T-cell (primary cell): Measurements from ENCODE around the gene ZNF181. TPM values are rescaled to one million over a fixed set of nuclear protein-coding genes. Genes with fewer than 3 reads are reported as not detected.

Source experiments
- ATAC-seq, 4 experiments: fragments of 200-7000 bp in 3 of 4; fragments of 150-1000 bp in 1 of 4; cut with Tn5 transposase; replicated peaks in 1 of 4; 1 replicate in 3 of 4; 2 replicates in 1 of 4; pipeline ENCODE4 v1.10.0; 2021; ENCODE audit warnings: moderate library complexity in 3 of 4, mild to moderate bottlenecking in 2 of 4, moderate number of reproducible peaks in 1 of 4
- CTCF ChIA-PET, 2 donors: fragments of 300-600 bp; sonication (Branson Sonifier 250); formaldehyde crosslinking; loops; one replicate each; lab custom pipeline; 2022; ENCODE audit warnings: antibody characterized with exemption in 2 of 2; lab: Charles Lee
- POLR2A ChIA-PET, 2 donors: fragments of 300-600 bp; sonication (Branson Sonifier 250); formaldehyde crosslinking; loops; one replicate each; lab custom pipeline; 2022; ENCODE audit warnings: antibody characterized with exemption in 2 of 2; lab: Charles Lee
- DNase-seq, 35 experiments: peaks; one replicate each; pipeline versions ENCODE4 v3.0.0 to v3.0.0-alpha.2; 2013 to 2023
- H3K27ac ChIP-seq: one replicate; pipeline ENCODE4 v1.5.1; 2013; ENCODE audit warnings: low read length
- H3K27me3 ChIP-seq, 2 experiments: replicated peaks in 1 of 2; 1 replicate in 1 of 2; 2 replicates in 1 of 2; pipeline versions ENCODE4 v1.6.1 to v1.7.0; 2013; ENCODE audit warnings: low read length in 1 of 2, mixed read lengths in 1 of 2; ENCODE audit not compliant: control insufficient read depth in 2 of 2, insufficient read depth in 2 of 2; ENCODE audit errors: extremely low read depth in 1 of 2
- H3K36me3 ChIP-seq, 2 donors: 1 replicate in 1 of 2; 2 replicates in 1 of 2; pipeline versions ENCODE4 v1.6.1 to v1.7.0; 2013; ENCODE audit warnings: low read length in 1 of 2; ENCODE audit not compliant: control insufficient read depth in 2 of 2, insufficient read depth in 1 of 2; ENCODE audit errors: extremely low read depth in 1 of 2
- H3K4me1 ChIP-seq, 2 experiments: 1 replicate in 1 of 2; 2 replicates in 1 of 2; pipeline versions ENCODE4 v1.6.1 to v1.7.0; 2013; ENCODE audit warnings: low read length in 2 of 2, mixed read lengths in 1 of 2; ENCODE audit not compliant: insufficient read depth in 2 of 2, control insufficient read depth in 1 of 2; ENCODE audit errors: extremely low read depth in 1 of 2
- H3K4me3 ChIP-seq, 2 donors: 1 replicate in 1 of 2; 2 replicates in 1 of 2; pipeline versions ENCODE4 v1.5.1 to v1.7.0; 2013; ENCODE audit warnings: mild to moderate bottlenecking in 2 of 2, low read length in 1 of 2, moderate library complexity in 1 of 2; ENCODE audit not compliant: control insufficient read depth in 1 of 2; ENCODE audit errors: extremely low read depth in 1 of 2
- H3K9me3 ChIP-seq: 2 replicates; pipeline ENCODE4 v1.7.0; 2013
- H3K27ac Mint-ChIP-seq, 2 donors: one replicate each; pipeline ENCODE4 v1.8.0; 2020 to 2021; ENCODE audit warnings: mild to moderate bottlenecking in 2 of 2, mixed read lengths in 2 of 2
- H3K27me3 Mint-ChIP-seq, 2 donors: one replicate each; pipeline ENCODE4 v1.8.0; 2021 to 2022; ENCODE audit warnings: mixed read lengths in 2 of 2
- H3K36me3 Mint-ChIP-seq: one replicate; pipeline ENCODE4 v1.8.0; 2021; ENCODE audit warnings: mixed read lengths
- H3K4me1 Mint-ChIP-seq, 3 donors: one replicate each; pipeline ENCODE4 v1.8.0; 2020 to 2022; ENCODE audit warnings: mixed read lengths in 3 of 3, mild to moderate bottlenecking in 1 of 3
- H3K4me3 Mint-ChIP-seq, 3 donors: one replicate each; pipeline ENCODE4 v1.8.0; 2020 to 2022; ENCODE audit warnings: mild to moderate bottlenecking in 3 of 3, mixed read lengths in 3 of 3, moderate library complexity in 3 of 3
- H3K9me3 Mint-ChIP-seq, 3 donors: one replicate each; pipeline ENCODE4 v1.8.0; 2020 to 2022; ENCODE audit warnings: mixed read lengths in 3 of 3
- WGBS: methylation state at CpG from one replicate; pipeline ENCODE4 v1.1.5; 2013; ENCODE audit warnings: missing lambda C conversion rate; ENCODE audit not compliant: insufficient coverage; 5-methylcytosine and 5-hydroxymethylcytosine counted together
- total RNA-seq, 35 experiments: library from RNA in 6 of 35; stranded (reverse) in 6 of 35; fragments of 120-200 nt in 1 of 35; gene quantifications; one replicate each; pipeline versions ENCODE4 v1.2.1 to v1.2.4 and lab custom pipeline; 2013 to 2026

Gene ZNF181
- total RNA-seq, 5 donors from 2014 or later (not counting 1 experiment from before 2014, with no cell fraction given): 4.5 to 22.9 (median 17.7) TPM

GRCh38 chr19:34772697-34773554 lies 38.9 kb downstream of the ZNF181 start, which contains the start of gene ZNF599:
TSS of gene ZNF599 (minus strand) at chr19:34773215. CDS start at chr19:34772841, 374 bp downstream.
- peak within 1 kb of the TSS; percentile 90 to 95 (median 93) for H3K4me3 Mint-ChIP-seq
- Histone ChIP-seq H3K27me3 (no peaks in the 10 kb centered on the region), H3K4me3 (peak within 1 kb of the TSS; percentile 79 to 90), H3K27ac (peak within 1 kb of the TSS; percentile 65), H3K9me3 (no peaks in the 10 kb centered on the region), H3K4me1 (peaks cover 6 to 14% of the 10 kb centered on the region in 2 experiments), H3K36me3 (peaks cover 0 to 8% of the 10 kb centered on the region in 2 donors)
- H3K4me1 Mint-ChIP-seq: peaks cover 12 to 19% (median 18%) of the 10 kb centered on the region in 3 donors
- peaks cover 32% of the 10 kb centered on the region for H3K36me3 Mint-ChIP-seq
- ATAC-seq: peak; percentile 96 to 98 (median 98)
- peaks cover 4 to 5% of the 10 kb centered on the region in 2 donors for H3K27me3 Mint-ChIP-seq
- 1% methylated on average over 55 of the region's 69 CpGs for WGBS
- CTCF ChIA-PET: no interaction called here
- POLR2A ChIA-PET: no interaction called here
- peak; percentile 76 to 94 (median 85) for DNase-seq
- peaks cover 0 to 8% (median 0%) of the 10 kb centered on the region in 3 donors for H3K9me3 Mint-ChIP-seq
- peak within 1 kb of the TSS; percentile 93 to 94 for H3K27ac Mint-ChIP-seq

GRCh38 chr19:34773555-34773864 lies 39.5 kb downstream of the ZNF181 start:
- POLR2A ChIA-PET: no interaction called here
- Mint-ChIP-seq H3K27ac (peak overlapping the region; percentile 93 to 94), H3K4me3 (peak overlapping the region; percentile 90 to 95 (median 93)), H3K36me3 (peaks cover 27% of the 10 kb centered on the region), H3K4me1 (peaks cover 12 to 19% (median 18%) of the 10 kb centered on the region in 3 donors), H3K27me3 (peaks cover 4 to 5% of the 10 kb centered on the region in 2 donors), H3K9me3 (peaks cover 0 to 4% (median 0%) of the 10 kb centered on the region in 3 donors)
- Histone ChIP-seq H3K27me3 (no peaks in the 10 kb centered on the region), H3K9me3 (no peaks in the 10 kb centered on the region), H3K4me3 (peak overlapping the region; percentile 79 to 90), H3K36me3 (peaks cover 0 to 8% of the 10 kb centered on the region in 2 donors), H3K4me1 (peaks cover 6 to 14% of the 10 kb centered on the region in 2 experiments), H3K27ac (no peak overlapping the region)
- WGBS: no CpG with 5 or more reads among the region's 2 CpGs
- CTCF ChIA-PET: no interaction called here
- DNase-seq (no peak), ATAC-seq (no peak)

- CTCF ChIA-PET: no interaction called here
- Histone ChIP-seq H3K27ac (no peak overlapping the region), H3K4me1 (peaks cover 6 to 14% of the 10 kb centered on the region in 2 experiments), H3K9me3 (peaks cover 2% of the 10 kb centered on the region), H3K4me3 (no peak overlapping the region), H3K27me3 (no peaks in the 10 kb centered on the region), H3K36me3 (no peaks in the 10 kb centered on the region)
- no peak overlapping the region for H3K4me3 Mint-ChIP-seq
- peaks cover 0 to 3% (median 0%) of the 10 kb centered on the region in 3 donors for H3K9me3 Mint-ChIP-seq
- H3K27me3 Mint-ChIP-seq: peaks cover 4 to 5% of the 10 kb centered on the region in 2 donors
- WGBS: no CpG with 5 or more reads among the region's 2 CpGs
- H3K36me3 Mint-ChIP-seq: peaks cover 17% of the 10 kb centered on the region
- no peak for DNase-seq
- ATAC-seq: no peak
- H3K4me1 Mint-ChIP-seq: peaks cover 12 to 19% (median 18%) of the 10 kb centered on the region in 3 donors
- no peak overlapping the region for H3K27ac Mint-ChIP-seq
- POLR2A ChIA-PET: no interaction called here
Measured at GRCh38 chr19:34774857-34775256, 40.8 kb downstream of the ZNF181 start.

GRCh38 chr19:34778342-34778741 lies 44.3 kb downstream of the ZNF181 start:
- Mint-ChIP-seq H3K36me3 (peaks cover 4% of the 10 kb centered on the region), H3K9me3 (peaks cover 0 to 3% (median 0%) of the 10 kb centered on the region in 3 donors), H3K4me1 (peaks cover 0 to under 1% (median 0%) of the 10 kb centered on the region in 3 donors), H3K4me3 (no peak overlapping the region), H3K27ac (no peak overlapping the region), H3K27me3 (peaks cover 3 to 4% of the 10 kb centered on the region in 2 donors)
- Histone ChIP-seq H3K27ac (no peak overlapping the region), H3K4me1 (peaks cover 0 to 2% of the 10 kb centered on the region in 2 experiments), H3K36me3 (no peaks in the 10 kb centered on the region), H3K4me3 (no peak overlapping the region), H3K9me3 (peaks cover 2% of the 10 kb centered on the region), H3K27me3 (no peaks in the 10 kb centered on the region)
- ATAC-seq (no peak), DNase-seq (no peak)
- CTCF ChIA-PET: no interaction called here
- POLR2A ChIA-PET: interaction anchor here in 1 of 2 donors (0.6 kb wide), 1 partner anchor 363 kb away, joined by 4 read pairs; no protein-coding TSS in a partner anchor
- WGBS: 50% methylated on average over 1 of the region's 2 CpGs

GRCh38 chr19:34779652-34780051 lies 45.6 kb downstream of the ZNF181 start:
- Mint-ChIP-seq H3K9me3 (peaks cover 0 to 4% (median under 1%) of the 10 kb centered on the region in 3 donors), H3K27ac (no peak overlapping the region), H3K4me1 (no peaks in the 10 kb centered on the region), H3K4me3 (no peak overlapping the region), H3K27me3 (peaks cover 2 to 4% of the 10 kb centered on the region in 2 donors), H3K36me3 (peaks cover 6% of the 10 kb centered on the region)
- CTCF ChIA-PET: no interaction called here
- no peak overlapping the region for H3K4me3 ChIP-seq
- no peak overlapping the region for H3K27ac ChIP-seq
- no peaks in the 10 kb centered on the region for H3K27me3 ChIP-seq
- H3K9me3 ChIP-seq: peaks cover 2% of the 10 kb centered on the region
- DNase-seq (no peak), ATAC-seq (no peak)
- WGBS: no CpG with 5 or more reads among the region's 3 CpGs
- POLR2A ChIA-PET: no interaction called here
- no peaks in the 10 kb centered on the region for H3K36me3 ChIP-seq
- H3K4me1 ChIP-seq: no peaks in the 10 kb centered on the region

DNA sequence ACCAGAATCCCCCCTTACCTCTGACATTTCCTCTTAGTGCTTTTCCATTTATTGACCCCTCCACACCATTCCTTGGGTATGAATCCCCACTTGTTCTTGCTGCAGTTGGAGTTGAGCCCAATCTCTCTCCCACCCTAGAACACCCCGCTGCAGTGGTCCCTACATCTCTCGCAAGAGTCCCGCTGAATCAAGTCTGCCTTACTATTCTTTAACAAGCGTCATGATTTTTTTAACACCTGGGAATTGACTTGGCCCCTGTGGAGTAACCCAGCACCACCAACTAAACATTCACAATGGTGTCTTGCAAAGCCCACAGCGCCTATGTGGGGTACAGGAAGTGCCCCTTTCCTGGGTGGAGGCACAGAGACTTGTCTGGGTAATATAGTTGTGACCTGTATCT lies 52.2 kb downstream of the ZNF181 start:
- H3K9me3 ChIP-seq: no peaks in the 10 kb centered on the region
- H3K27me3 ChIP-seq: no peaks in the 10 kb centered on the region
- H3K27ac Mint-ChIP-seq: no peak overlapping the region
- peaks cover 0 to 10% (median 6%) of the 10 kb centered on the region in 3 donors for H3K9me3 Mint-ChIP-seq
- ChIA-PET POLR2A (no interaction called here), CTCF (no interaction called here)
- no peaks in the 10 kb centered on the region for H3K27me3 Mint-ChIP-seq
- no peak overlapping the region for H3K27ac ChIP-seq
- H3K4me1 Mint-ChIP-seq: no peaks in the 10 kb centered on the region
- H3K4me1 ChIP-seq: no peaks in the 10 kb centered on the region
- no peak for DNase-seq
- H3K36me3 Mint-ChIP-seq: peaks cover 8% of the 10 kb centered on the region
- no peaks in the 10 kb centered on the region for H3K36me3 ChIP-seq
- no peak overlapping the region for H3K4me3 Mint-ChIP-seq
- WGBS: 73% methylated on average over 3 of the region's 5 CpGs
- no peak for ATAC-seq
- H3K4me3 ChIP-seq: no peak overlapping the region
